Activated B cell treated with CpG ODN at 0.5 μM for 24 hours (primary cell): ENCODE data around the gene IGLL5. TPM values are rescaled to one million over a fixed set of nuclear protein-coding genes. Genes with fewer than 3 reads are reported as not detected.
A peak's percentile ranks its signal among the peaks of the same experiment; 100 is the strongest.

Experiments used
- ATAC-seq: fragments of 200-7000 bp; cut with Tn5 transposase; one replicate; pipeline ENCODE4 v1.10.0; 2021; ENCODE audit warnings: low read depth, mild to moderate bottlenecking, moderate library complexity
- CTCF ChIA-PET: fragments of 350-600 bp; sonication (Branson Sonifier 250); formaldehyde crosslinking; loops from one replicate; lab custom pipeline; 2021; ENCODE audit warnings: antibody characterized with exemption; lab: Charles Lee
- POLR2A ChIA-PET: fragments of 350-600 bp; sonication (Branson Sonifier 250); formaldehyde crosslinking; loops from one replicate; lab custom pipeline; 2021; ENCODE audit warnings: antibody characterized with exemption; lab: Charles Lee
- DNase-seq: peaks from one replicate; pipeline ENCODE4 v3.0.0; 2022
- H3K27ac Mint-ChIP-seq: one replicate; pipeline ENCODE4 v1.8.0; 2020; ENCODE audit warnings: mixed read lengths
- H3K27me3 Mint-ChIP-seq: one replicate; pipeline ENCODE4 v1.8.0; 2021; ENCODE audit warnings: mixed read lengths
- H3K36me3 Mint-ChIP-seq: one replicate; pipeline ENCODE4 v1.8.0; 2021; ENCODE audit warnings: low read depth, mixed read lengths
- H3K4me1 Mint-ChIP-seq: one replicate; pipeline ENCODE4 v1.8.0; 2021; ENCODE audit warnings: mixed read lengths
- H3K4me3 Mint-ChIP-seq: one replicate; pipeline ENCODE4 v1.8.0; 2020; ENCODE audit warnings: mild to moderate bottlenecking, mixed read lengths
- H3K9me3 Mint-ChIP-seq: one replicate; pipeline ENCODE4 v1.8.0; 2020; ENCODE audit warnings: mixed read lengths
- CTCF ChIP-seq: fragments of 200-600 bp; IDR thresholded peaks from one replicate; pipeline ENCODE4 v1.8.0; 2022; ENCODE audit warnings: antibody characterized with exemption, mild to moderate bottlenecking
- intact Hi-C: fragments of 100-400 bp; cut with micrococcal nuclease; formaldehyde crosslinking; loops from one replicate; pipeline ENCODE4 v1.15.1; 2024
- total RNA-seq: library from RNA; stranded (reverse); gene quantifications from 2 replicates; pipeline ENCODE4 v1.2.3, GENCODE V29; 2022

The IGLL5 gene
- total RNA-seq, 1 donor from 2014 or later = 189 TPM

- CTCF ChIA-PET = interaction anchor here (1.1 to 17.9 kb wide), 9 partner anchors 9 to 192 kb away, joined by 3 to 365 read pairs (median 7); partner anchors contain the start of gene IGLL5
- intact Hi-C loops = loop anchor here (5.0 kb wide), 2 partner anchors 186 to 731 kb away; no protein-coding TSS in a partner anchor
- ATAC-seq (no peak), DNase-seq (peak; percentile 9)
- Mint-ChIP-seq H3K4me1 (peaks cover 98% of the 10 kb centered on the region), H3K36me3 (no peaks in the 10 kb centered on the region), H3K27me3 (no peaks in the 10 kb centered on the region), H3K9me3 (no peaks in the 10 kb centered on the region), H3K27ac (peak overlapping the region; percentile 85), H3K4me3 (no peak overlapping the region)
- POLR2A ChIA-PET = interaction anchor here (7.8 to 18.5 kb wide), 4 partner anchors 7 to 53 kb away, joined by 106 to 701 read pairs (median 328); partner anchors contain the start of gene IGLL5
- no peak for TF ChIP-seq CTCF
These were observed 50.4 kb downstream of the IGLL5 start for GRCh38 chr22:22937894-22938480.

- no peak for TF ChIP-seq CTCF
- no peaks in the 10 kb centered on the region for H3K27me3 Mint-ChIP-seq
- peaks cover 98% of the 10 kb centered on the region for H3K4me1 Mint-ChIP-seq
- intact Hi-C loops = loop anchor here (5.0 kb wide), 2 partner anchors 187 to 732 kb away; no protein-coding TSS in a partner anchor
- ChIA-PET CTCF (interaction anchor here (1.1 to 17.9 kb wide), 6 partner anchors 17 to 193 kb away, joined by 3 to 365 read pairs (median 8); partner anchors contain the start of gene IGLL5), POLR2A (interaction anchor here (0.6 to 18.5 kb wide), 6 partner anchors 8 to 569 kb away, joined by 3 to 701 read pairs (median 168); partner anchors contain the start of gene IGLL5)
- no peaks in the 10 kb centered on the region for H3K36me3 Mint-ChIP-seq
- no peak for ATAC-seq
- H3K27ac Mint-ChIP-seq = peak overlapping the region; percentile 85
- no peaks in the 10 kb centered on the region for H3K9me3 Mint-ChIP-seq
- DNase-seq = peak; percentile 14
- peak overlapping the region; percentile 41 for H3K4me3 Mint-ChIP-seq
These were observed 51.3 kb downstream of the IGLL5 start for GRCh38 chr22:22938672-22939587.

GRCh38 chr22:22939588-22940368, 52.2 kb downstream of the IGLL5 start:
- ATAC-seq (no peak), DNase-seq (peak; percentile 24)
- POLR2A ChIA-PET = interaction anchor here (0.6 to 18.5 kb wide), 7 partner anchors 9 to 570 kb away, joined by 3 to 701 read pairs (median 106); partner anchors contain the start of gene IGLL5
- TF ChIP-seq CTCF = no peak
- CTCF ChIA-PET = interaction anchor here (1.2 to 17.9 kb wide), 7 partner anchors 16 to 194 kb away, joined by 3 to 365 read pairs (median 10); partner anchors contain the start of gene IGLL5
- H3K27ac Mint-ChIP-seq = peak overlapping the region; percentile 85
- peak overlapping the region; percentile 41 for H3K4me3 Mint-ChIP-seq
- no peaks in the 10 kb centered on the region for H3K36me3 Mint-ChIP-seq
- H3K4me1 Mint-ChIP-seq = peaks cover 95% of the 10 kb centered on the region
- intact Hi-C loops = loop anchor here (5.0 to 10.0 kb wide), 3 partner anchors 187 to 732 kb away; no protein-coding TSS in a partner anchor
- H3K27me3 Mint-ChIP-seq = no peaks in the 10 kb centered on the region
- H3K9me3 Mint-ChIP-seq = no peaks in the 10 kb centered on the region

GRCh38 chr22:22940961-22941605, 53.5 kb downstream of the IGLL5 start:
- Mint-ChIP-seq H3K36me3 (no peaks in the 10 kb centered on the region), H3K4me1 (peaks cover 93% of the 10 kb centered on the region), H3K4me3 (peak overlapping the region; percentile 15), H3K27ac (peak overlapping the region; percentile 85), H3K9me3 (no peaks in the 10 kb centered on the region), H3K27me3 (no peaks in the 10 kb centered on the region)
- TF ChIP-seq CTCF = no peak
- peak; percentile 24 for DNase-seq
- no peak for ATAC-seq
- POLR2A ChIA-PET = interaction anchor here (0.7 to 18.5 kb wide), 10 partner anchors 10 to 92 kb away, joined by 3 to 701 read pairs (median 21); partner anchors contain the start of gene IGLL5
- intact Hi-C loops = loop anchor here (10.0 kb wide), 1 partner anchor 556 kb away; no protein-coding TSS in a partner anchor
- CTCF ChIA-PET = interaction anchor here (1.2 to 17.9 kb wide), 9 partner anchors 9 to 153 kb away, joined by 3 to 365 read pairs (median 20); partner anchors contain the start of gene IGLL5
